ENCODE results near the gene CFC1. TPM values are rescaled to one million over a fixed set of nuclear protein-coding genes. Genes with fewer than 3 reads are reported as not detected.
"Not testable (repeated sequence)": the region's sequence is repeated elsewhere in the genome, so short reads cannot be mapped to it uniquely, and the experiment has no call there.

The CFC1 gene
- total RNA-seq (2014; rRNA removed), result not detected in 2 replicates
- not detected for Bru-seq, nascent RNA
- not detected for BruChase-seq, experiment 1, labeled RNA remaining after a 6-hour chase
- BruChase-seq, experiment 2, labeled RNA remaining after a 2-hour chase, result not detected
- long read RNA-seq, result 0 reads

GRCh38 chr2:130599393-130599792 lies at the start of gene CFC1:
TSS of gene CFC1 (minus strand) at chr2:130599575. CDS start at chr2:130599287, 288 bp downstream.
- H3K9me2 ChIP-seq (replicated peaks; ENCODE audit: low read length); H3K79me2 ChIP-seq (ENCODE audit: low read length); BruUV-seq (replicated peaks); intact Hi-C loops (cut with micrococcal nuclease); DNase-seq; H2AFZ ChIP-seq (ENCODE audit: low read length); H3K4me1 ChIP-seq (ENCODE audit: insufficient read depth, low read length); H3K9ac ChIP-seq (ENCODE audit: low read length); H3K27ac ChIP-seq (ENCODE audit: low read length); ATAC-seq; POLR2A ChIA-PET (ENCODE audit: unreplicated experiment); CTCF ChIA-PET; H3K9me3 ChIP-seq (ENCODE audit: low read length); H3K4me2 ChIP-seq (ENCODE audit: low read length); H3K36me3 ChIP-seq (ENCODE audit: low read depth, low read length); H3K4me3 ChIP-seq (ENCODE audit: low read length); H3F3A ChIP-seq (ENCODE audit: low read length, unreplicated experiment); H3K27me3 ChIP-seq (ENCODE audit: low read length); H4K20me1 ChIP-seq (ENCODE audit: low read length): not testable (repeated sequence)

- H3K9me2 ChIP-seq (replicated peaks; ENCODE audit: low read length); H3K9ac ChIP-seq (ENCODE audit: low read length); ATAC-seq; H3K27ac ChIP-seq (ENCODE audit: low read length); H3K4me2 ChIP-seq (ENCODE audit: low read length); H3K36me3 ChIP-seq (ENCODE audit: low read depth, low read length); H2AFZ ChIP-seq (ENCODE audit: low read length); POLR2A ChIA-PET (ENCODE audit: unreplicated experiment); H3K9me3 ChIP-seq (ENCODE audit: low read length); H3K4me1 ChIP-seq (ENCODE audit: insufficient read depth, low read length); DNase-seq; H4K20me1 ChIP-seq (ENCODE audit: low read length); H3K27me3 ChIP-seq (ENCODE audit: low read length); BruUV-seq (replicated peaks); H3K4me3 ChIP-seq (ENCODE audit: low read length); CTCF ChIA-PET; H3F3A ChIP-seq (ENCODE audit: low read length, unreplicated experiment); H3K79me2 ChIP-seq (ENCODE audit: low read length); intact Hi-C loops (cut with micrococcal nuclease): not testable (repeated sequence)
These were observed 42.3 kb upstream of the CFC1 start for GRCh38 chr2:130641688-130642087.

GRCh38 chr2:130638973-130639372 lies 39.6 kb upstream of the CFC1 start:
- H3K79me2 ChIP-seq (ENCODE audit: low read length); H3K9ac ChIP-seq (ENCODE audit: low read length); H3K27me3 ChIP-seq (ENCODE audit: low read length); H3F3A ChIP-seq (ENCODE audit: low read length, unreplicated experiment); H3K4me1 ChIP-seq (ENCODE audit: insufficient read depth, low read length); DNase-seq; H4K20me1 ChIP-seq (ENCODE audit: low read length); H3K4me3 ChIP-seq (ENCODE audit: low read length); CTCF ChIA-PET; POLR2A ChIA-PET (ENCODE audit: unreplicated experiment); H3K9me2 ChIP-seq (replicated peaks; ENCODE audit: low read length); H3K27ac ChIP-seq (ENCODE audit: low read length); intact Hi-C loops (cut with micrococcal nuclease); H3K4me2 ChIP-seq (ENCODE audit: low read length); H3K9me3 ChIP-seq (ENCODE audit: low read length); H3K36me3 ChIP-seq (ENCODE audit: low read depth, low read length); ATAC-seq; H2AFZ ChIP-seq (ENCODE audit: low read length); BruUV-seq (replicated peaks): not testable (repeated sequence)

DNA sequence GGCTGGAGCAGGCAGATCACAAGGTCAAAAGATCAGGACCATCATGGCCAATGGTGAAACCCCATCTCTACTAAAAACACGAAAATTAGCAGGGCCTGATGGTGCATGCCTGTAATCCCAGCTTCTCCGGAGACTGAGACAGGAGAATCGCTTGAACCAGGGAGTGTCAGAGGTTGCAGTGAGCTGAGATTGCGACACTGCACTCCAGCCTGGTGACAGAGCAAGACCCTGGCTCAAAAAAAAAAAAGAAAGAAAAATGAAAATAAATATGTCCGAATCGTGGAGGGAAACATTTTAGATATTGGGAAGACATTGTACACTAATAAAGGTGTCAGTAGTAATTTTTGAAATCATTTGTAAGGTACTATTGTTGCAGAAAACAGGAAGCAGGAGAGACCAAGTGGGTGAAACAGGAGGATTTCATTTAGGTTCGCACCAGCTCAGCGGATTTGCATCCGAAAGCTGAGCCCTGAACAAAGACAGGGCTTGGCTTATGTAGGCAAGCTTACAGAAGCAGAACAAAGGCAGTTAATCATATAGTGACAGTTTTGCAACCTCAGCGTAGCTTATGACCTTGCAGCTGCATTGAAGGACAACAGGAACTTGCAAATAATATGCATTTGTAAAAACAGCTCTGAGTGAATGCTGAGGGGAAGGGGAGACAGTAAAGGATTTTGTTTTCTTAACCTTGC lies 29.6 kb upstream of the CFC1 start:
- H3K4me2 ChIP-seq (ENCODE audit: low read length); H3K9ac ChIP-seq (ENCODE audit: low read length); H3K27me3 ChIP-seq (ENCODE audit: low read length); H3K9me3 ChIP-seq (ENCODE audit: low read length); H3K4me1 ChIP-seq (ENCODE audit: insufficient read depth, low read length); H3K4me3 ChIP-seq (ENCODE audit: low read length); H2AFZ ChIP-seq (ENCODE audit: low read length); POLR2A ChIA-PET (ENCODE audit: unreplicated experiment); H3F3A ChIP-seq (ENCODE audit: low read length, unreplicated experiment); CTCF ChIA-PET; H4K20me1 ChIP-seq (ENCODE audit: low read length); DNase-seq; BruUV-seq (replicated peaks); H3K9me2 ChIP-seq (replicated peaks; ENCODE audit: low read length); H3K79me2 ChIP-seq (ENCODE audit: low read length); ATAC-seq; H3K36me3 ChIP-seq (ENCODE audit: low read depth, low read length); H3K27ac ChIP-seq (ENCODE audit: low read length); intact Hi-C loops (cut with micrococcal nuclease): not testable (repeated sequence)

- DNase-seq; H3K4me1 ChIP-seq (ENCODE audit: insufficient read depth, low read length); H4K20me1 ChIP-seq (ENCODE audit: low read length); H3K4me3 ChIP-seq (ENCODE audit: low read length); H3K36me3 ChIP-seq (ENCODE audit: low read depth, low read length); H3K79me2 ChIP-seq (ENCODE audit: low read length); ATAC-seq; H3K27me3 ChIP-seq (ENCODE audit: low read length); intact Hi-C loops (cut with micrococcal nuclease); H2AFZ ChIP-seq (ENCODE audit: low read length); H3K4me2 ChIP-seq (ENCODE audit: low read length); POLR2A ChIA-PET (ENCODE audit: unreplicated experiment); H3K9me2 ChIP-seq (replicated peaks; ENCODE audit: low read length); H3F3A ChIP-seq (ENCODE audit: low read length, unreplicated experiment); H3K27ac ChIP-seq (ENCODE audit: low read length); CTCF ChIA-PET; BruUV-seq (replicated peaks); H3K9ac ChIP-seq (ENCODE audit: low read length); H3K9me3 ChIP-seq (ENCODE audit: low read length): not testable (repeated sequence)
These were observed 11.8 kb upstream of the CFC1 start, which contains the start of gene POTEJ for GRCh38 chr2:130611140-130611539. TSS of gene POTEJ (plus strand) at chr2:130611440. CDS start at chr2:130611533, 93 bp downstream.

DNA sequence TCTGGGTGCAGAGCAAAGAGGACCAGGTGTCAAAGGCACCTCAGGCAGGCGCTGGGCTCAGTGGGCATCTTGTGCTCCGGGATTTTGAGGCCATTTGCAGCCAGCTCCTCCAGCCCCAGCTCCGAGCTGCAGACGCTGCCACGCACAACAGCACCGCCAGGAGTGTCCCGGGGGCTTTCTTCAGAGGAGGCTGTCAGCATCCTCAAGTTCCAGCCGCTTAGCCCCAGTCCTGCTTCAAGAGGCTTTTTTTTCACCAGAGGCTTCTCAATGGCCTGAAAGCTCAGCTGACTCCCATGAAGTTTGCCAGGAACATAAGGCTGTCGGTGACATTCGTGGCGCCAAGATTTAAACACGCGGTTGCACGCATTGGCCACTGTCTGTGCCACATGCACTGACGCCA lies 11.1 kb upstream of the CFC1 start:
- H3K4me3 ChIP-seq (ENCODE audit: low read length); H3K36me3 ChIP-seq (ENCODE audit: low read depth, low read length); DNase-seq; H3K9me3 ChIP-seq (ENCODE audit: low read length); H3K27ac ChIP-seq (ENCODE audit: low read length); H4K20me1 ChIP-seq (ENCODE audit: low read length); CTCF ChIA-PET; ATAC-seq; H2AFZ ChIP-seq (ENCODE audit: low read length); H3K9ac ChIP-seq (ENCODE audit: low read length); H3K4me1 ChIP-seq (ENCODE audit: insufficient read depth, low read length); H3K4me2 ChIP-seq (ENCODE audit: low read length); H3K9me2 ChIP-seq (replicated peaks; ENCODE audit: low read length); H3K27me3 ChIP-seq (ENCODE audit: low read length); H3K79me2 ChIP-seq (ENCODE audit: low read length); BruUV-seq (replicated peaks); intact Hi-C loops (cut with micrococcal nuclease); H3F3A ChIP-seq (ENCODE audit: low read length, unreplicated experiment); POLR2A ChIA-PET (ENCODE audit: unreplicated experiment): not testable (repeated sequence)
